Naive thymus-derived CD4-positive, alpha-beta T cell (primary cell): Measurements from ENCODE around the gene ZAP70. TPM values are rescaled to one million over a fixed set of nuclear protein-coding genes. Genes with fewer than 3 reads are reported as not detected.
A peak's percentile ranks its signal among the peaks of the same experiment; 100 is the strongest.
"Not testable (repeated sequence)": the region's sequence is repeated elsewhere in the genome, so short reads cannot be mapped to it uniquely, and the experiment has no call there.

Experiments
- ATAC-seq: fragments of 150-1000 bp; cut with Tn5 transposase; 2 replicates; pipeline ENCODE4 v1.10.0; 2021; ENCODE audit warnings: mild to moderate bottlenecking, moderate library complexity
- CTCF ChIA-PET: fragments of 350-600 bp; sonication (Branson Sonifier 250); formaldehyde crosslinking; loops from one replicate; lab custom pipeline; 2021; ENCODE audit warnings: antibody characterized with exemption; lab: Charles Lee
- POLR2A ChIA-PET: fragments of 350-600 bp; sonication (Branson Sonifier 250); formaldehyde crosslinking; loops from one replicate; lab custom pipeline; 2021; ENCODE audit warnings: antibody characterized with exemption, inconsistent platforms; lab: Charles Lee
- DNase-seq, 9 donors: peaks; one replicate each; pipeline versions ENCODE4 v3.0.0 to v3.0.0-alpha.2; 2020 to 2022; ENCODE audit warnings: mixed read lengths in 1 of 9
- H3K27ac ChIP-seq: one replicate; pipeline ENCODE4 v1.7.0; 2013; ENCODE audit warnings: mild to moderate bottlenecking, low read depth, low read length, moderate library complexity
- H3K27me3 ChIP-seq, 2 donors: one replicate each; pipeline ENCODE4 v1.7.0; 2013; ENCODE audit warnings: low read length in 2 of 2, mild to moderate bottlenecking in 2 of 2, moderate library complexity in 2 of 2; ENCODE audit not compliant: control insufficient read depth in 2 of 2, insufficient read depth in 2 of 2
- H3K36me3 ChIP-seq, 3 experiments: 1 replicate in 2 of 3; 2 replicates in 1 of 3; pipeline ENCODE4 v1.7.0; 2013; ENCODE audit warnings: low read length in 3 of 3, mild to moderate bottlenecking in 3 of 3, moderate library complexity in 1 of 3; ENCODE audit not compliant: insufficient read depth in 3 of 3, control insufficient read depth in 2 of 3
- H3K4me1 ChIP-seq, 2 donors: one replicate each; pipeline ENCODE4 v1.7.0; 2013; ENCODE audit warnings: low read length in 2 of 2, mild to moderate bottlenecking in 2 of 2, moderate library complexity in 1 of 2; ENCODE audit not compliant: control insufficient read depth in 2 of 2, insufficient read depth in 2 of 2
- H3K4me3 ChIP-seq: 2 replicates; pipeline ENCODE4 v1.7.0; 2013; ENCODE audit warnings: mild to moderate bottlenecking, low read length
- H3K9me3 ChIP-seq, 3 experiments: 1 replicate in 2 of 3; 2 replicates in 1 of 3; pipeline ENCODE4 v1.7.0; 2013; ENCODE audit warnings: low read length in 3 of 3; ENCODE audit not compliant: control insufficient read depth in 2 of 3
- H3K27ac Mint-ChIP-seq, 9 donors: one replicate each; pipeline ENCODE4 v1.8.0; 2020 to 2022; ENCODE audit warnings: mixed read lengths in 9 of 9, mild to moderate bottlenecking in 8 of 9, moderate library complexity in 5 of 9, inconsistent platforms in 2 of 9
- H3K27me3 Mint-ChIP-seq, 5 donors: one replicate each; pipeline ENCODE4 v1.8.0; 2021 to 2022; ENCODE audit warnings: mixed read lengths in 5 of 5, mild to moderate bottlenecking in 1 of 5
- H3K36me3 Mint-ChIP-seq, 5 donors: one replicate each; pipeline ENCODE4 v1.8.0; 2020 to 2022; ENCODE audit warnings: mixed read lengths in 5 of 5, mild to moderate bottlenecking in 3 of 5, inconsistent platforms in 1 of 5
- H3K4me1 Mint-ChIP-seq, 7 donors: one replicate each; pipeline ENCODE4 v1.8.0; 2020 to 2022; ENCODE audit warnings: mixed read lengths in 7 of 7, mild to moderate bottlenecking in 3 of 7, inconsistent platforms in 1 of 7
- H3K4me3 Mint-ChIP-seq, 10 donors: one replicate each; pipeline ENCODE4 v1.8.0; 2020 to 2022; ENCODE audit warnings: mild to moderate bottlenecking in 10 of 10, mixed read lengths in 10 of 10, moderate library complexity in 6 of 10, inconsistent platforms in 2 of 10
- H3K9me3 Mint-ChIP-seq, 11 donors: one replicate each; pipeline ENCODE4 v1.8.0; 2020 to 2022; ENCODE audit warnings: mixed read lengths in 11 of 11, mild to moderate bottlenecking in 4 of 11, inconsistent platforms in 1 of 11, moderate library complexity in 1 of 11
- intact Hi-C, 2 donors: fragments of 100-400 bp; cut with micrococcal nuclease; formaldehyde crosslinking; loops; one replicate each; pipeline ENCODE4 v1.15.1; 2023
- polyA plus RNA-seq, 2 donors: library from polyadenylated mRNA; unstranded; fragments of 300-500 nt; fragmentation: Illumina TruSeq; gene quantifications; one replicate each; pipeline ENCODE4 v1.2.3, GENCODE V29; 2021
- total RNA-seq, 6 experiments: library from RNA in 5 of 6; stranded (reverse) in 5 of 6; gene quantifications; 1 replicate in 5 of 6; 2 replicates in 1 of 6; pipeline ENCODE4 v1.2.3 and lab custom pipeline; 2021 to 2026

The ZAP70 gene
- total and polyA plus RNA-seq, 7 experiments from 2014 or later = 105 to 432 (median 358) TPM

GRCh38 chr2:97670471-97670870, 42.9 kb upstream of the ZAP70 start:
- H3K27ac ChIP-seq = no peak overlapping the region
- Mint-ChIP-seq H3K27me3 (peaks cover 0 to 9% (median 0%) of the 10 kb centered on the region in 5 donors), H3K4me1 (peaks cover 0 to 20% (median 4%) of the 10 kb centered on the region in 7 donors), H3K27ac (no peak overlapping the region), H3K36me3 (peaks cover 0 to 3% (median 0%) of the 10 kb centered on the region in 5 donors), H3K4me3 (no peak overlapping the region), H3K9me3 (no peaks in the 10 kb centered on the region)
- H3K36me3 ChIP-seq = no peaks in the 10 kb centered on the region
- H3K27me3 ChIP-seq = no peaks in the 10 kb centered on the region
- ChIA-PET CTCF (no interaction called here), POLR2A (interaction anchor here (0.5 to 1.1 kb wide), 2 partner anchors 15 to 26 kb away, joined by 3 to 5 read pairs; no protein-coding TSS in a partner anchor)
- H3K4me3 ChIP-seq = no peak overlapping the region
- no peaks in the 10 kb centered on the region for H3K9me3 ChIP-seq
- DNase-seq (no peak), ATAC-seq (no peak)
- intact Hi-C loops = no loop called here
- H3K4me1 ChIP-seq = no peaks in the 10 kb centered on the region

- Mint-ChIP-seq H3K9me3 (no peaks in the 10 kb centered on the region), H3K36me3 (peaks cover 0 to 3% (median 0%) of the 10 kb centered on the region in 5 donors), H3K4me3 (no peak overlapping the region), H3K27me3 (peaks cover 0 to 9% (median 0%) of the 10 kb centered on the region in 5 donors), H3K27ac (no peak overlapping the region), H3K4me1 (peaks cover 0 to 23% (median 4%) of the 10 kb centered on the region in 7 donors)
- H3K36me3 ChIP-seq = no peaks in the 10 kb centered on the region
- CTCF ChIA-PET = no interaction called here
- H3K27me3 ChIP-seq = no peaks in the 10 kb centered on the region
- H3K4me1 ChIP-seq = no peaks in the 10 kb centered on the region
- no peak overlapping the region for H3K4me3 ChIP-seq
- POLR2A ChIA-PET = no interaction called here
- DNase-seq (no peak), ATAC-seq (no peak)
- intact Hi-C loops = no loop called here
- no peaks in the 10 kb centered on the region for H3K9me3 ChIP-seq
- H3K27ac ChIP-seq = no peak overlapping the region
These were observed 41.9 kb upstream of the ZAP70 start for GRCh38 chr2:97671526-97671925.

- peak overlapping the region in 1 of 9 donors; percentile 75 for H3K27ac Mint-ChIP-seq
- H3K36me3 Mint-ChIP-seq, H3K4me3 ChIP-seq, H3K36me3 ChIP-seq, H3K9me3 Mint-ChIP-seq, H3K9me3 ChIP-seq, H3K27me3 ChIP-seq, ATAC-seq, DNase-seq, H3K27me3 Mint-ChIP-seq, H3K4me1 ChIP-seq, intact Hi-C loops, H3K27ac ChIP-seq: not testable (repeated sequence)
- H3K4me3 Mint-ChIP-seq = peak overlapping the region in 1 of 10 donors; percentile 12
- peaks cover 0 to 25% (median 0%) of the 10 kb centered on the region in 7 donors for H3K4me1 Mint-ChIP-seq
- ChIA-PET CTCF (interaction anchor here (1.1 kb wide), 1 partner anchor 25 kb away, joined by 5 read pairs; no protein-coding TSS in a partner anchor), POLR2A (interaction anchor here (1.0 kb wide), 2 partner anchors 9 to 18 kb away, joined by 3 read pairs; partner anchors contain the start of gene ACTR1B)
These were observed 40.7 kb upstream of the ZAP70 start for GRCh38 chr2:97672606-97673140.

GRCh38 chr2:97673182-97673914, 40.0 kb upstream of the ZAP70 start:
- Mint-ChIP-seq H3K27ac (peak overlapping the region in 1 of 9 donors; percentile 75), H3K36me3 (peaks cover 0 to 13% (median 0%) of the 10 kb centered on the region in 5 donors), H3K9me3 (no peaks in the 10 kb centered on the region), H3K4me3 (peak overlapping the region in 1 of 10 donors; percentile 49), H3K27me3 (peaks cover 0 to 9% (median 0%) of the 10 kb centered on the region in 5 donors), H3K4me1 (peaks cover 0 to 24% (median 0%) of the 10 kb centered on the region in 7 donors)
- intact Hi-C loops = no loop called here
- DNase-seq = peak in 1 of 9 donors; percentile 50
- Histone ChIP-seq H3K4me1 (no peaks in the 10 kb centered on the region), H3K9me3 (no peaks in the 10 kb centered on the region), H3K27ac (no peak overlapping the region), H3K4me3 (no peak overlapping the region), H3K36me3 (no peaks in the 10 kb centered on the region), H3K27me3 (no peaks in the 10 kb centered on the region)
- ChIA-PET POLR2A (interaction anchor here (1.0 kb wide), 2 partner anchors 9 to 18 kb away, joined by 3 read pairs; partner anchors contain the start of gene ACTR1B), CTCF (interaction anchor here (1.1 kb wide), 1 partner anchor 24 kb away, joined by 5 read pairs; no protein-coding TSS in a partner anchor)
- ATAC-seq = peak; percentile 26

- no peaks in the 10 kb centered on the region for H3K9me3 ChIP-seq
- ChIA-PET POLR2A (interaction anchor here (1.0 kb wide), 1 partner anchor 19 kb away, joined by 3 read pairs; no protein-coding TSS in a partner anchor), CTCF (no interaction called here)
- H3K9me3 Mint-ChIP-seq = no peaks in the 10 kb centered on the region
- peak overlapping the region in 1 of 10 donors; percentile 49 for H3K4me3 Mint-ChIP-seq
- H3K4me1 Mint-ChIP-seq = peaks cover 0 to 23% (median 0%) of the 10 kb centered on the region in 7 donors
- peak in 1 of 9 donors; percentile 51 for DNase-seq
- no peaks in the 10 kb centered on the region for H3K36me3 ChIP-seq
- peaks cover 0 to 9% (median 0%) of the 10 kb centered on the region in 5 donors for H3K27me3 Mint-ChIP-seq
- H3K4me3 ChIP-seq = no peak overlapping the region
- H3K27ac Mint-ChIP-seq = peak overlapping the region in 1 of 9 donors; percentile 75
- peak; percentile 3 for ATAC-seq
- H3K27me3 ChIP-seq = no peaks in the 10 kb centered on the region
- intact Hi-C loops = no loop called here
- no peaks in the 10 kb centered on the region for H3K4me1 ChIP-seq
- peaks cover 0 to 13% (median under 1%) of the 10 kb centered on the region in 5 donors for H3K36me3 Mint-ChIP-seq
- H3K27ac ChIP-seq = no peak overlapping the region
These were observed 39.5 kb upstream of the ZAP70 start for GRCh38 chr2:97673915-97674283.

- ChIA-PET POLR2A (no interaction called here), CTCF (interaction anchor here (1.1 kb wide), 1 partner anchor 11 kb away, joined by 3 read pairs; no protein-coding TSS in a partner anchor)
- H3K9me3 Mint-ChIP-seq = peaks cover 0 to 7% (median 0%) of the 10 kb centered on the region in 11 donors
- Histone ChIP-seq H3K4me1 (no peaks in the 10 kb centered on the region), H3K27ac (no peak overlapping the region), H3K9me3 (no peaks in the 10 kb centered on the region), H3K4me3 (no peak overlapping the region), H3K36me3 (no peaks in the 10 kb centered on the region), H3K27me3 (no peaks in the 10 kb centered on the region)
- no peak overlapping the region for H3K4me3 Mint-ChIP-seq
- peaks cover 0 to 9% (median 0%) of the 10 kb centered on the region in 5 donors for H3K27me3 Mint-ChIP-seq
- peaks cover 0 to 23% (median 0%) of the 10 kb centered on the region in 7 donors for H3K4me1 Mint-ChIP-seq
- peaks cover 0 to 10% (median 3%) of the 10 kb centered on the region in 5 donors for H3K36me3 Mint-ChIP-seq
- intact Hi-C loops = no loop called here
- DNase-seq = no peak
- no peak overlapping the region for H3K27ac Mint-ChIP-seq
- no peak for ATAC-seq
These were observed 37.8 kb upstream of the ZAP70 start for GRCh38 chr2:97675430-97676113.
